Omental fat pad (tissue), 4 donors: ENCODE data around the gene LMO3. TPM values are rescaled to one million over a fixed set of nuclear protein-coding genes. Genes with fewer than 3 reads are reported as not detected.

ENCODE experiments used
- ATAC-seq: fragments of 150-250 bp; one replicate; pipeline ENCODE4 v1.9.1; 2016; ENCODE audit warnings: mild to moderate bottlenecking, moderate library complexity; ENCODE audit not compliant: low FRiP score
- DNase-seq: peaks from one replicate; pipeline ENCODE4 v3.0.0-alpha.2; 2019; ENCODE audit warnings: low spot score
- total RNA-seq, 4 donors: library from RNA; depleted of rRNA; stranded (reverse); fragments of >200 nt; gene quantifications; one replicate each; pipeline ENCODE4 v1.1.0, GENCODE V29; 2016
- TF ChIP-seq, protein P1 (sequence below), 3 donors: fragments of 450-650 bp; IDR thresholded peaks; one replicate each; pipeline ENCODE4 v1.5.1; 2016 to 2017; ENCODE audit warnings: antibody characterized with exemption in 3 of 3, mild to moderate bottlenecking in 3 of 3, moderate library complexity in 2 of 3

LMO3 gene
- 100 to 1,000 TPM in 2 of 4 donors, 10 to 100 TPM in 2; 13.1 to 169 (median 93.0) TPM for total RNA-seq

DNA sequence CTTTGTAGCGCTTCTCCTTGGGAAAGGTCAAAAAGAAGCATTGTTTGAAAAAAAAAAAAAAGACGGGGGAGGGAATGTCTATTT, at the start of gene LMO3:
TSS of gene LMO3 (minus strand) at position 46 of the 84 bp plus-strand sequence. CDS start 5,302 bp downstream, outside the sequence.
- DNase-seq, result no peak
- no peak for ATAC-seq
- TF ChIP-seq, protein P1, sequence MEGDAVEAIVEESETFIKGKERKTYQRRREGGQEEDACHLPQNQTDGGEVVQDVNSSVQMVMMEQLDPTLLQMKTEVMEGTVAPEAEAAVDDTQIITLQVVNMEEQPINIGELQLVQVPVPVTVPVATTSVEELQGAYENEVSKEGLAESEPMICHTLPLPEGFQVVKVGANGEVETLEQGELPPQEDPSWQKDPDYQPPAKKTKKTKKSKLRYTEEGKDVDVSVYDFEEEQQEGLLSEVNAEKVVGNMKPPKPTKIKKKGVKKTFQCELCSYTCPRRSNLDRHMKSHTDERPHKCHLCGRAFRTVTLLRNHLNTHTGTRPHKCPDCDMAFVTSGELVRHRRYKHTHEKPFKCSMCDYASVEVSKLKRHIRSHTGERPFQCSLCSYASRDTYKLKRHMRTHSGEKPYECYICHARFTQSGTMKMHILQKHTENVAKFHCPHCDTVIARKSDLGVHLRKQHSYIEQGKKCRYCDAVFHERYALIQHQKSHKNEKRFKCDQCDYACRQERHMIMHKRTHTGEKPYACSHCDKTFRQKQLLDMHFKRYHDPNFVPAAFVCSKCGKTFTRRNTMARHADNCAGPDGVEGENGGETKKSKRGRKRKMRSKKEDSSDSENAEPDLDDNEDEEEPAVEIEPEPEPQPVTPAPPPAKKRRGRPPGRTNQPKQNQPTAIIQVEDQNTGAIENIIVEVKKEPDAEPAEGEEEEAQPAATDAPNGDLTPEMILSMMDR (IDR thresholded peaks at IDR 0.05), result no peak

- no peak for DNase-seq
- no peak for ATAC-seq
- TF ChIP-seq, protein P1 (IDR thresholded peaks at IDR 0.05), result no peak
These were observed 30.6 kb upstream of the LMO3 start for GRCh38 chr12:16636435-16637055.

DNA sequence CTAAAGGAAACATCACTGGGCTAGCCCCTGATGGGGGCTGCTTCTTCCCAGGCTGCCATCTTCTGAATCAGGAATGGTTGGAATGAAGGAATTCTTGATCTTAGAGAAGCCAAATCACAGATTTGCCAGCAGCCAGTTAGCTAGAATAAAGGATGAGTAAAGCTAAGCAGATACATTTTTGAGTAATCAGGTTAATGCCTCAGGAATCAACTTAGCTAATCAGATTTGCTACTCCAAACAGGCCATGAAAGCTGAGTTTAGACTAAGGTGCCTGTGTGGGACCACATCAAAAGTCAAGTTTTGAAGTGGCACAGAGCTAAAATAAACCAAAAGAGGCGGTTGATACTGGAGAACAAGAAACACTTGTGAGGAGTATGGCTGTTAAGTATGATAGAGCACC, 28.8 kb upstream of the LMO3 start:
- no peak for DNase-seq
- ATAC-seq, result no peak
- TF ChIP-seq, protein P1 (IDR thresholded peaks at IDR 0.05), result no peak

GRCh38 chr12:16626991-16627390, 21.0 kb upstream of the LMO3 start:
- TF ChIP-seq, protein P1 (IDR thresholded peaks at IDR 0.05), result no peak
- ATAC-seq (no peak), DNase-seq (no peak)

DNA sequence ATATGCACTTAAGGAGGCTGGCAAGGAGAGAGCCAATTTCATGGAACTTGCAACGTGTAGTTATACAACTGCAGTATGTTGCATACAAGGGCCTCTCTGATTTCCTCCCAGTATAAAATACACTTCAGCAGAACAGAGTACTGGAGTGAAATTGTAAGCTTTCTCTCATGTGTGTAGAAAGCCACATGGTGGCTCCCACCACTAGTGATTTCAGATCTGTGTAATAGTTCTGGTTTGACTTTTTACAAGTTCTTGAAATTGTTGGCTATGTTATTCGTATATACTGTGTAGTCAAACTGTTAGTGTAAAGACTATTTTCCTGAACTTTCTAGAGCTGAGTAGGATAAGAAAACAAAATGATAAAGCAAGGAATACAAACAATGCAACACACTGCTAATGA, 16.4 kb upstream of the LMO3 start:
- ATAC-seq, result no peak
- TF ChIP-seq, protein P1 (IDR thresholded peaks at IDR 0.05), result no peak

GRCh38 chr12:16619537-16619936, 13.6 kb upstream of the LMO3 start:
- TF ChIP-seq, protein P1 (IDR thresholded peaks at IDR 0.05), result no peak
- ATAC-seq (no peak), DNase-seq (no peak)

More for the DNA sequence above, 16.4 kb upstream of the LMO3 start:
- DNase-seq, result no peak

- ATAC-seq (no peak), DNase-seq (no peak)
- TF ChIP-seq, protein P1 (IDR thresholded peaks at IDR 0.05), result no peak
These were observed 12.3 kb upstream of the LMO3 start for GRCh38 chr12:16618256-16618655.
